Inferior parietal cortex (tissue), 1 donor: ENCODE results near the gene HDAC9.

Experiments used
- DNase-seq: peaks from one replicate; pipeline ENCODE4 v3.0.0-alpha.2; 2016; ENCODE audit errors: extremely low spot score

The HDAC9 gene

DNA sequence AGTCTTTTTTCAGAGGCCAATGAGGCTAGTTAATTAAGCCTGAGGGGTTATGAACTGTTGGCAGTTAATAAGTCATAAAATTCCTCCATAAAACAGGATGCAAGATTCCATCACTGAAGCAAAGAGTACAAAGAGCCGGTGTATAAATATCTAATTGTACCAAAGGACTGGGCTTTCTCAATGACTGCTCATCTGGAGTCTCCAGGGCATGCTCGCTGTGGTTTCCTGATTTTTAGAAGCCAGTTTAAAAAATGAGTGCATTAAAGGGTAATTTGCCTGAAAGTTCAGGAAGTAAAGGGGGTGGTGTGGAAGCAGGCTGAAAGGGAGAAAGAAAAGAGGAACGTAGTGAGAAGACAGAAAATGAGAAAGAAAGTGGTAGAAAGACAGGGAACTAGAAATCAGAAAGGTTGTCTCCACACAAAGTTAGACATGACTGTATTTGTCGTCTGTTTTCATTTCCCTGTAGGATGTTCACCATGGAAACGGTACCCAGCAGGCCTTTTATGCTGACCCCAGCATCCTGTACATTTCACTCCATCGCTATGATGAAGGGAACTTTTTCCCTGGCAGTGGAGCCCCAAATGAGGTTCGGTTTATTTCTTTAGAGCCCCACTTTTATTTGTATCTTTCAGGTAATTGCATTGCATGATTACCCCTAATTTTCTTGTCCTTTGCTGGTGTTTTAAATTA lies 339.6 kb downstream of the HDAC9 start:
- no peak for DNase-seq

DNA sequence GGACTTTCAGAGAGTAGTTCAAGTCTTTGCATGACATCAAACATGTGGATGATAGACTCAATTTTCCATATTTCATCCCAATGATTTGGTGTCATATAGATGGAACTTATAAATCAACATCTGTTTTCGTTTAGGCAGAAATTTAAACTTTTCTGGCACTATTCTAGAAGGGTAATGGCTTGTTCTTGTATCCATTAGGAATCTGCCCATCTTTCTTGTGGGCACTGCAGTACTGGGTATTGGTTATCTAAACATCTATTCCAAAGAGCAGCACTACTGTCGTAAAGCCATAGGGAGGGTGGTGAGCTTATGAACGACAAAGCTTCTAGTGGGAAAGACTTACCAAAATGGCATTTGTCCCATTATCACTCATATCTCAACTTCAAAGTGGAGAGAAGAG lies 348.4 kb downstream of the HDAC9 start:
- no peak for DNase-seq

DNA sequence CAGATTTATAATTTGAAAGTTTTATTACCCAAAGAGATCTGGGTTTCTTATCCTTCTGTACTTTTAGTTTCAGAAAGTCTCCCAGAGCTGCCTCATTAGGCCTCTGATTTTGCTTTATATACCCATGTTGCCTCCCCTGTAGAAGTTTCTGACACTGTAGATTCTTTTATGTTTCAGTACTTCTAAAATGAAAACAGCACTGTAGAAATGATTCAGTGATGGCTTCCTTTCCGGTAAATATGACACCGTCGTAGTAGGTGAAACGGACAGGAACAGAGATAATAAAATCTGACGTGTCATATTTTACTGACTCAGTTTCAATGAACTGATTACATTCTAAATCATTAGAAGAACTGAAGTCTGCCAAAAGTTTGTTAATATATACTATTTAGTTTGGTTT lies 349.2 kb downstream of the HDAC9 start:
- DNase-seq = no peak

DNA sequence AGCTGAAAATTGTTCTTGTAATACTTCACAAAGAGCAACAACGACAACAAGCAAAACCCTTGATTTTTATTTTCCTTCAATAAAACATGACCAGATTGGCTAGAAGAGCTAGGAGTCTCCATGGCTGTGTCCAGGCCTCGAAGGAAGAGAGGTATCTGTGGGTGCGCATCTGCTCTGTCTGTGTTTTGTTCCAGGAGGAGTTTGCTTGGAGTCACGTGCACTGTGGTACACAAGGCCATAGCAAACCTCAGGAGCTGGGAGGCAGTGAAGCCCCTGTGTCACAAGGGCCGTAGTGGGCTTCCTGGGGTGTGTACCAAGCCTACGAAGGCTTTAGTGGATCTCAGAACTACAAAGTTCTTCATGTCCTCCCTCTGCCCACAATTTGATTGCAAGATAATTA lies 350.2 kb downstream of the HDAC9 start:
- DNase-seq = no peak

DNA sequence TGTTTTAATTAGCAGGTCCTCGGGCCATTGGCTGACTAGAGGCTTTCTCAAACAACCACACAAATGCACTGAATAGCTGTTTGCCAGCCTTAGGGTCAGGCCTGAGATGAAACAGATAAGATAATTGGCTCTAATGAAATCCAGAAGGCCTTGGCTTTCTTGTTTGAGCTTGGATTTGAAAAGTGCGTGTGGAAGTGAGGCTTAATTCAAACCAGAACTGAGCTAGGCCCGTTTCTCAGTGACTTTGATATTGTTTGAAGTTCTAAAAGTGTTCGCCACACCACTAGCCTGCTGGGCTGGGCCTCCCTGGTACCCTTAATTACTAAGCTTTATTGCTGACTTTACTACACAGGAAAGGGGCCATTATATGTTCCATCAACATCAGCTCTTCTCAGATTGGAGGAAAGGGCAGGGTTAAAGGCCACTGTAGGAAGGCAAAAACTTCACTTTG lies 351.2 kb downstream of the HDAC9 start:
- no peak for DNase-seq

DNA sequence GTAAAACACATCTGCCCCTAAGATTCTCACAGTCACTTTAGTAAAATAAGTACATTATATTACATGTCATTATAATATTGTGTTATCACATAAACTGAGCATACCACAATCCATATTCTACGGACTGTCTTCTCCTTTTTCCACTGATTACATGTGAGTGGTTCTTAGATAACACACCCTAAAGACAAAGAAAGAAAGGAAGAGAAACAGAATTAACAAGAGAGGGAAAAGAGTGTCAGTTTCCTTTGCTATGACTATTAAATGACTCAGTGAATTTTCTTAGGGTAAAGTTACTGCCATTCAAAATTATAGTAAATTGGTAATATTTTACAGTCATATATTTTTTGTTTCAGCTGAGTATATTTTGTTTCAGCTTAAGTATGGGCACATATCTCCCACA lies 353.6 kb downstream of the HDAC9 start:
- no peak for DNase-seq

DNA sequence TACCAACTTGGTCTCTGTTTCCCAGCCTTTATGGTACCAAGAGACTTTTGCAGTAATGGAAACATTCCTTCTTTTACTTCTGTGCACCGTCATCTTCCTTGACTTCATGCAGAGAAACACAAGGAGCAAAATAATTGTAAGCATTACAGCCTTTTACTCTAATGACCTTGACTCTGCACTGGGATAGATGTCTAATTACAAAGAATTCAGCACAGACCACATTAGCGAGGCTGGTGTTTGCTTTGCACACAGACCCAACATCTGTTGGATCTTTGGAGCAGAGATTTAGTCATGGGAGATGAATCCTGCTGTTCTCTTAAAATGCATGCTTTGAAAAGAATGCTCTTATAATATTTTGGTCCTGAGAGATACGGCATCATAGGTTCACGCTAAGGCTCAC lies 360.2 kb downstream of the HDAC9 start:
- DNase-seq = no peak

DNA sequence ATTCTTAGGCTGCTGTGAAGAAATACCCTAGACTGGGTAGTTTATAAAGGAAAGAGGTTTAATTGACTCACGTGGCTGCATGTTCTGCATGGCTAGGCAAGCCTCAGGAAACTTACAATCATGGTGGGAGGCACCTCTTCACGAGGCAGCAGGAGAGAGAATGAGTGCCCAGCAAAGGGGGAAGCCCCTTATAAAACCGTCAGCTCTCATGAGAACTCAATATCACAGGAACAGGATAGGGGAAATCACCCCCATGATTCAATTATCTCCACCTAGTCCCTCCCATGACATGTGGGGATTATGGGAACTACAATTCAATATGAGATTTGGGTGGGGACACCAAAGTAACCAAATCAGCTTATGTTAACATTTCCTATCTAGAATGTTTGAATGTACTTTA lies 362.7 kb downstream of the HDAC9 start:
- no peak for DNase-seq

DNA sequence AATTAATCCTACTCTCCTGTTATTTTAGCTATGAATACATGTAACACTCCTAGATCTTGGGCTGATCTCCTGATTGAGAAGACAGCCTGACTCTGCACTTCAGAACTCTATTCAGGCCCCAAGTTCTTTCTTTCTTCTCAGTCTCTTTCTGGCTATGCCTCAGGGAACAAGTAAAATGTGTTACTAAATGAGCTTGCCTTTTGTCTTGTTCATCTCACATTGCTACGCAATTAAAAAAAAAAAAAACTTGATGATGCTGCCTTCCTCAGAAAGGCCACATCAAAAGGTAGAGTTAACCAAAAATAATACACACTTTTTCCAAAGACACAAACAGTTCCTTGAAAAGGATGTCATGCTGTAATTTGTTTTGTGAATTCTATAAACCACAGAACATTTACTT lies 363.8 kb downstream of the HDAC9 start:
- DNase-seq = no peak

DNA sequence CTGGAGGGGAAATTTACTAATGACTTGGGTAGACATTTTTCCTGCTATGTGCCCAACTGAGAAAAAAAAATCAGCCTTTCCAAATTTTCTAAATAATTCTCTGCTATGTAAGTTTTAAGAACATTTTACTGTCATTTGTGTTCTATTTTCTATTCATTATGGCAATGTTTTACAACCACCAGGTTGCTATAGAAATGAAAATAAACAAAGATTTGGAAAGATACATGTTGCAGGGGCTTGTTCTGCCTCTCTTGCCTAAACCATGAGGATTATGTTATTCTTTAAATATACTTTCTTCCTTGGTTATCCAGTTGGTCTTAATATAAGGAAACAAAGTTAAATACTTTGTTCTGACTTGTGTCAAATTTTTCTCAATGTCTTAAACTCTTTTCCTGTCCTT lies 364.7 kb downstream of the HDAC9 start:
- DNase-seq = no peak

DNA sequence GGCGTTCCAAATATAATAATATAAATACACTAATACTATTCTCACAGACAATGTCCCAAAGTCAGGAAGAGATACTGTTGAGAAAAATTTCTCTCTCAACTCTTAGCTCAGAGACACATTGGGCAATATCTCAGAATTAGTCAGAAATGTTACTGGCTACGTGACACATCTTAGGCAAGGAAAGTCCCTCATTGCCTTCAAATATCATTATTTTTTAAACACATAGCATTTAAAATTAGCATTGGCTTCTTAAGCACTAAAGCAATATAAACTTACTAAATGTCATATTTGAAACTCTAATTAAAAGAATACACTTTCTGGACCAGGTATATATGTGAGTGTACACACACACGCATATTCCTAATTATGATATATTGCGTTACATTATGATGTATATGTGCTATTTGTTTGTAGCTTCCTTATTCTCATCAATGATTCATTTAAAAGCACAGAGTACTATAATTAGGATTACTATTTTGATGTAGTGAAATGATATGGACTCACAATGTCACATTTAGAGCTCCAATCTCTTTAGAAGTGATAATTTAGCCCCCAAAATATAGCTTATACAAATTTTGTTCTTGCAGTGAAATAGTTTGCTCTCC lies 366.1 kb downstream of the HDAC9 start:
- DNase-seq = no peak

DNA sequence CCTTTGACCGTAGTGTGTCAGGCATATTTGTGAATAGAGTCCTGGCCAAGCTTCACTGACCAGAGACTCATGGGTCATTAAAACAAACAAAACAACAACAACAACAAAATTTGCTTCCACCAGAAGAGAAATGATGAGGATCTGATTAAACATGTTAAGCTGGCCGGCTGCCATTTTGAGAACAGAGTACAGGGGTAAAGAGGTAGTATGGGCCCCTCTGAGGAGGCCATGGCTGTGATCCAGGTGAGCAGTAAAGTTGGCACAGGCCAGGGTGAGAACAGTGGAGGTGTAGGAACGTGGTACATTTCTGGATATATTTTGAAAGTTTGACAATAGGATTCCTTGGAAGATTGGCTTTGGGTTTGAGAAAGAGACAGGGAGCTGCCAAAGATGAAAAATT lies 369.4 kb downstream of the HDAC9 start:
- no peak for DNase-seq

DNA sequence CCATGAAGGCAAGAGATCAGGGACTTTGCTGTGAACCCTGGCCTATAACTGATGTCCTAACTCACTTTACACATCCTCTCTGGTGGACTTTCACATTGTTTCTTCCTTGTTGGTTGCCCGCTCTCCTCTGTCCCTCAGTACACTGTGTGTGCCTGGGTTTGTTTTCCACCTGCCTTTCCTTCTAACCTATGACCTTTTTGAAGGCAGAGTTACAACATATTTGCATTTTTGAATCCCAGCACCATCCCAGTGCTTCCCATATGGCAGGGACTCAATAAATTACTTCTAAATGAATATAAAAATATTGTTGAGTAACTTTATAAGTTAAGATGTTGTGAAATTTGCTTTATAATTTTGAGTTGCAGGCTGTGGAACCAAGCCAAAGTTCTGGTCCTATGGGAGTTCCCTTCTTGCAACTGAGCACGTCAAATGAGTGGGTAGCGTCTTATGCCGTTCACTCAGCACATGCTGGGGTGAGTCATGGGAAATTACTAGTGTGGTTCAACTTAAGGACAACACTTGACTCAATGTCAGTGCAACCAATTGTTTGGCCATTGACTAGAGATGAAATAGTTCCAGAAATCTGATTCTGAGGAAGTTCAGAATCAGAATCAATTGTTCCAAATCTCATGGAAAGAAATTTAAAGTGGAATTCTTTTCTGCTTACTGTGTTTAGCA lies 370.9 kb downstream of the HDAC9 start:
- no peak for DNase-seq

DNA sequence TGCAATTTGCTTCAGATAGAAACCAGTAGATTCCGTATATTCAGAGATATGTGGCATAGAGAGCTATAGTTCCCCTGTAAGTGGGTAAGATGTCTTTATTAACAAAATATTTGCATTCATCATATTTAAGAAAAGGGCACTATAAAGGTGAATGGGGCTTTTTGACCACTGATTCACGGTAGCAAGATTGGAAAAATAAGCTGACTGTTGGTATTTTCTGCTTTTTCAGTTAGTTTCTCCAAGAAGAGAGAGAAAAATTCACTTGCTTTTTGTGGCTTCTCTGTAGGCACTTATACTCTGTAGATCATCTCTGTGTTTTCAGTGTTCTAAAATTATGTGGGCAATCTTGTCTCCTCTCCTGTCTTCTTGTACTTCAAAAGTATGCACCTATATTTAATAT lies 376.8 kb downstream of the HDAC9 start:
- no peak for DNase-seq

DNA sequence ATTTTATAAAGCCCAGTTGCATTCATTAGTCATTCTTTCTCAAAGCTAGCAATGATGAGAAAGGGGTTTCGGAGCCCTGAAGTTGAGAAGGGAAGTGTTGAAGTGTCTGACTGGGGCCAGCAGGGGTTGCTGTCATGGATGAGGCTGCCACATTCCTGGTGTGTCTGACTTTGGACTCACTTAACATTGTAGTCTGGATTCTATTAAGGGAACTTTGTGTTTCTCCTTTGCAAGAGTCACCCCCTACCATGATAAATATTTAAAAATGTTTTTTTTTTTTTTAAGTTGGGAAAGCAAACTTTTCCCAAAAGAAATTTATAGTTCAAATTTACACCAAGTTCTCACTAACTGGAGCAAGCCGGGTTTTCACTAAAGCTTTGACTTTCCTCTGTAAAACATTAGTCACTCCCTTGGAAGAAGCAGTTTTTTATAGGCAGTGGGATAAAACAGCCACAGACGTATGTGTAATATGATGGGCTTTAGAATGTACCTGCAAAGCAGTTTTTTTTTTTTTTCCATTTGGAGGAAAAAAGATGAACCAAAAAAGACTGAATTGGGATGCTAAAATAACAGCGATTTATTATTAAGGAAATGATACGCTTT lies 378.3 kb downstream of the HDAC9 start:
- no peak for DNase-seq

DNA sequence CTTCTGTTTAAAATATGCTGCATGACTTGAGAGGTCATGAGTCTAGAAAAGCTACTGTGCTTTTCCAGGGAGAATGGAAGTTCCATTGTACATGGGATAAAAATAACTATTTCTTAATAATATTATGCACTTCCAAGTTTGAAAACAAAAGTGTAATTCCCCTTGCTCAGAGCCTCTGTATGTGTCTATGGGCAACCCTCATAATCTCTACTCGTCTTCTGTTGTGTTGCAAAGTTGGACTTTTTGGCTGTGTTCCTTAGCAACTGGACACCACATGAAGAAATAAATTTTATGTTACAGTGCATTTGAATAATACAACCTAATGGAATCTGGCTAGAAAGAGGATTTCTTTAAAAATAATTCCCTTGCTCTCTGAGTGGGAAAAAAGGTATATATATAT lies 379.3 kb downstream of the HDAC9 start:
- no peak for DNase-seq

DNA sequence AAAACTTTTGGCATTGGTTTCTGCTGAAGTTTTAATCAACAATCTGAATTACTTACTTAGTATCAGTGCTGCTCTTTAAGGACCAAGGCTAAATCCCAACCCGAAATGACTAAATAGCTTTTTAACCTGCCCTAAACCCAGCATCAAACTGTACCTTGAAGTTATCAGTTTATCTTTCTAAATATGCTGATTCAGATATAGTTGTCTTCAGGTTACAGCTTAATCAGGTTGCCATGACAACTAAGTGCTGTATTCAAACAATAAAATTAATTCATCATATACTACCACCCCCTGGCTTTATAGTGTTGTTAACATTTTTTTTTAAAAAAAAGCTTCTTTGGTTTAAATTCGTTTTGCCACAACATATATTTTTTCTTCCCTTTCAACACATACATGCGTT lies 382.3 kb downstream of the HDAC9 start:
- no peak for DNase-seq

DNA sequence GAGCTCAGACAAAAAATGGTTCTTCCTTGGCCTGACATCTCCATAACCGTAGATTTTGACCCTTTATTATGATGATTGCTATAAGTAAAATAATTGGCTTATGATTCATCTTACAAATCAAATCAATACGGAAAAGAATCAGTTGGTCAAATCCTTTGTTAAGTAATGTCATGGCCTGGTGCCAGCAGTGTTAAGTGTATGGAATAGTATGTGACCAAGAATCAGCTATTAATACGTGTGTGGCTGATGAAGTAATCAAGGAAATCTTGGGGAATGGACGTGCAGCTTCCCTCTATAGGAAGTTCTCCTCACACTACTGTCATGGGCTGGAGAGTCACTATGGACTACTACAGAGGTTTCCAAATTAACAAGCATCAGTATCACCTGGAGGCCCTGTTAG lies 391.3 kb downstream of the HDAC9 start:
- DNase-seq = no peak

DNA sequence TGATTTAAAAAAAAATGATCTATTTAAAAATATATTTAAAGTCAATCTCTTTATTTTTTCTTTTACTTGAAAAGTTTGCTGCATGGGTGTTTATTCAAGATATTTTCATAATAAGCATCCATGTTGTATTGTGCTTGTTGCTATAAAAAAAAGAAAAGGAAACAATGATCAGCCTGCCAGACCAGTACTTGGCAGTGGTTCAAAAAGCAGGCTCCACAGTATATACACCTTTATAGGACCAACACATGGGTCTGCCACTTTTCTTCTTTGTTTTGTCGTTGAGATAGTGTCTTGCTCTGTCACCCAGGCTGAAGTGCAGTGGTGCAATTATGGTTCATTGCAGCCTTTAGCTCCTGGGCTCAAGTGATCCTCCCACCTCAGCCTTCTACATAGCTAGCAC lies 393.9 kb downstream of the HDAC9 start:
- no peak for DNase-seq

DNA sequence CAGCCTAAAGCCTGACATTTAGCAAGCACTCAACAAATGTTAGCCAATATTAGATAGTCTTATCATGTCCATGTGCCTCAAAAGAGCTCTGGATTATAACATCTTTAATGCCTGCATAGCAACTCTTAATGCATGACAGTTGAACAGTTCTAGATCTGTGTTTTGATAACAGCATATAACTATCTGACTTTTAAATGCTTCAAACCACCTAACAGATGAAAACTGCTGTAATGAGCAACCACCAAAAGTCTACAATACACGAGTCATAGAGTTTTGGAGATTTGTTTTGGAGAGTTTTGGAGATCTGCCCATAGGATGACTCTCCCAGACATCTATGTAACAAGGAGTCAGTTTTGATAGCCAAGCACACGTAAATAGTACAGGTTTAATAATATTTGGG lies 394.6 kb downstream of the HDAC9 start:
- DNase-seq = no peak

DNA sequence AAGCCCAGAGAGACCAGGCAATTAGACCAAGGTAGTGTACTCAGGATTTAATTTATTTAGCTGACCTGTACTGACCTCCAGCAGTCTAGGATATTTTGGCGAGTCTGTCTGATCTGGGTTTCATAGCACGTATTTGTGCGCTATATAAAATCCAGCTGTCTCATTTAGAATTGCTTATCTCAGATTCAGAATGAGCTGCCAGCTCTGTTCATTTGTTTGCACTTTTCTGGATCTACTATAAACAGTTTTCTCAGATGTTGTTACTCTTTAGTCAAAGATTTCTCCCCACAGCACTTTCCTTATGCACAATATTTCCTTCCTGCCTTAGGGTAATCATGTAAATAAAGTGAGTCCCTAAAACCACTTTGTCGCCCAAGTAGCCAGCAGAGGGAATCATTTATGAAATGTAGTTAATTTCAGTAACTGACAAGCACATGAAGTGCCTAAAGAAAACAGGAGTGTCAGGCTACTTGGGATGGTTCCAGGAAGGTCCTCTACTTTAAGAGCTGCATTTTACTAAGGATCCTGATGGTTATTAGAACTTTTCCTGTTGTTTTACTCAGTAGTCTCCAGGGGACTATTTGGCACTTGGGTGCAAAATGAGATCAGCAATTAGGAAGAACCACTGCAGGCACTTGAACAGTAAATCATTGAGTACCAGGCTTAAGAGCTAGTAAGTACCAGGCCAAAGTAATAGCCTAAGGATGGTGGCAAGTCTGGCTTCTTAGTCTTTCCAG lies 395.5 kb downstream of the HDAC9 start:
- no peak for DNase-seq

DNA sequence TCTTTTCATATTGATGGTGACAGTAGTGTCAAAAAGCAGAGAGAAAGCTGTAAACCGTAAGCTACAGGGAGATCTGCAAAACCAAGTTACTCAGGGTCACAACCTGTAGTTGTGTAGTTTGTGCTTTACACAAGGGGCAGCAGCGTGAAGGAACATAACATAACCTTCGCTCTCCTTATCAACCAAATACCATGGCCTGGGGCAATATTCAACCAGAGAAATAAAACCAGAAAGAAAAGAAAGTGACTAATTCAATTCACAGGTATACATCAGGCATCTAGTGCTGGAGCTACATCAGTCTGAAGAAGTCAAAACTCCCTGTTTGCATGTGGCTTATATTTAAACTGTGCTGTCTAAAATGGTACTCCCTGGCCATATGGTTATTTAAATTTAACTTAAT lies 397.6 kb downstream of the HDAC9 start:
- no peak for DNase-seq
